HG03575 (cell line): ENCODE results near the gene PEAK1.

Experiments used
- ATAC-seq: cut with Tn5 transposase; IDR thresholded peaks from one replicate; pipeline ENCODE4 v1.9.1; 2021; ENCODE audit not compliant: unreplicated experiment, insufficient number of reproducible peaks, low FRiP score; ENCODE audit errors: extremely low read depth

The PEAK1 gene

GRCh38 chr15:77430213-77430612 is 10.3 kb upstream of the PEAK1 start:
- no peak for ATAC-seq

- no peak for ATAC-seq
Measured at GRCh38 chr15:77426871-77427270, 7.0 kb upstream of the PEAK1 start.

GRCh38 chr15:77426377-77426776 is 6.5 kb upstream of the PEAK1 start:
- no peak for ATAC-seq

DNA sequence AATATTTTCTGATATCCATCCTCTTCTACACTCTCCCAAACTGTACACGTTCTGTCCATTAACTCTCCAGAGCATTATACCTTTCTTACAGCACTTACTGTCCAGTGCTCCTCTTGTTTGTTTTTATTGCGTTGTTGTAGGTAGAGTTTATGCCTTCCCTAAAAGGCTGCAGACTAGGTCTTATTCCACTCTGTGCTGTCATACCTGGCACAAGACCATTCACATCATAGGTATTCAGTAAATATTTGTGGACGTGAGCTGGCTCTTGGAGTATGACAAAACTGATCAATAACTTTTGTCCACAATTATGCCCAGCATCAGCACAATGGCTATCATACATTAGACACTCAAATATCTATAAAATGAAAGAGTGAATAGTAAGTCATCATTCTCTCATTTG is 5.2 kb upstream of the PEAK1 start:
- no peak for ATAC-seq

DNA sequence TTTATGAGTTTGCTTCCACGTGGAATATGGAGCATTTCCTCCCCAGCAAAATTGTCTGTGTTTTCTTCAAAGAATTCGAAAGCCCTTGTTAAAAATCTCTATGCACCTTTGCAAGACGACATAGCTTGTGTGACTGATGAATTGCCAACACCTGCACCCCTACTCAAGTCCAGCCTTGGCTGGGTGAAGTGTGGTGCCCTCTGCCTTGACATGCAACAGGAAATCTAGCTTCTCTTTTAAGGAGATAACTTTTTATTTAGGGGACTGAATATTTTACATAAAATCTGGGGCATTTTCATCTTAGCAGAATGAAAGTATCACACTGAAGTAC is 1.4 kb upstream of the PEAK1 start:
- ATAC-seq, result no peak

- no peak for ATAC-seq
Measured at GRCh38 chr15:77420610-77421369, 886 bp upstream of the PEAK1 start, which contains the start of gene HMG20A. HMG20A (plus strand) TSS chr15:77420888; CDS start chr15:77458408, 37,520 bp downstream.

DNA sequence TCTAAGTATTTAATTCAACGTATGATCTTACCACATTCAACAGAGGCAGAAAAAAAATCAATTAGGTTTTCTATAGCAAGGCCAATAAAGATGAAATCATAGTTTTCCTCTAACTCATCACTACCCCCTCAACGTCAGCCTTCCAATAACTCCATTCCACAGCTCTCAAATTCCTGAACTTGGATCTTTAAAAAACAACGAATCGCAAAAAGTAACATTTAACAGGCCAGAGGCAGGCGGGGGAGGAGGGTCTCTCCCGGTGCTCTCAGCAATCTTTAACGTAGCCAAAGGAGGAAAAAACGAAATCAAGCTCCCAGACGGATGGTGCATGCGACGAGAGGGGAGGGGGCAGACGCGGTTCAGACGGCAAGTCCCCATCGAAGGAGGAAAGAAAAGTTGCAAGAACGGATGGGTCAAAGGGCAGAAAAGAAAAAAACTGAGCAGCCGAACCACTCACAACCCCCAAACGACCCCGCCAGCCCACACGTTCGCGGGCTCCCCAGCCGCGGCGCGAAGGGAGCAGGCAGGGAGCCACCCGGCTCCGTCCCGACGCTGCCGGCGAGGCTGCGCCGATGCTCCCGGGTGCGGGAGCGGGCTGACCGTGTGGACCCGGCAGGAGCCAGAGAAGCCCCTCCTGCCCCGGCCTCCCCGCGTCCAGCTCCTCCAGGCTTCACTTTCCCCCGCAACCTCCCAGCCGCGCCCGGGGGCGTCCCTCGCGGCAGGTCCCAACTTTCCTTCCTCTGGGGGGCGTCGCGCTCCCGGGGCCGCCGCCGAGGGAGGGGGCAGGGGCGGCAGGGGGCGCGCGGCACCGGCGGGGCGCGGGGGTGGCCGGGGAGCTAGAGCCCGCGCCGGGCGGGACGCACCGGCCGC is 703 bp downstream of the PEAK1 start:
- ATAC-seq, result no peak

GRCh38 chr15:77418391-77418965 is 1.4 kb downstream of the PEAK1 start:
- ATAC-seq, result no peak

DNA sequence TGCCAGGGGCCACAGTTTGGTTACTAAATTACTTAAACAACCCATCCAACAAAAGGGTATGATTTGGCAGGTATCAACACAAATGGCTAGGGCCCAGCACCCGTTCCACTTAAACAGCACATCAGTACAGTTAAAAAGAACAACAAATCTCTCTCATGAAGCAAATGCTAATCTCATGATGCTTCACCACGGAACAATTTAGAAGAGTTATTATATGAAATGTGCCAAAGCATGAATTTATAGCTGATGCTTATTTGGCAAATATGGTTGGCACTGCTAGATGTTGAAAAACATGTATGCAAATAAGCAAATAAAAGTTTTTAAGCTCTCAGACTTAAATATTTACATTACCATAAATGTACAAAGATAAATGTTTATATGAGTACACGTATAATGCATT is 2.3 kb downstream of the PEAK1 start:
- ATAC-seq, result no peak

DNA sequence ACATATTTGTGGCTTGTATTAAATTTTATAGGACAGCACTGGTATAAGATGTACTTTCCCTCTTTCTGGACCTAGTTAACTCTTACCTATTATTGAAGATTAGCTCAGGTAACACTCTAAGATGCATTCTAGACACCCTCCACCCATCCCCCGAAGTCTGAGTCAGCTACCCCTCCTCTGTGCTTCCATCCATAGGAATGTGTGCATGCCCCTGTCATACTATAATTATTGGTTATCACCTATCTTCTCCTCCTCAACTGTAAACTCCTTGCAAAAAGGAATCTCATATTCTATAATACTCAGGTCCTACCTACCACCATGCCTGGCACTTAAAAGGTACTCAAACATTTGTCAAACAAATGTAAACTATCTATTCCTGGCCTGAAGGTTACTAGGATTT is 3.0 kb downstream of the PEAK1 start:
- no peak for ATAC-seq

DNA sequence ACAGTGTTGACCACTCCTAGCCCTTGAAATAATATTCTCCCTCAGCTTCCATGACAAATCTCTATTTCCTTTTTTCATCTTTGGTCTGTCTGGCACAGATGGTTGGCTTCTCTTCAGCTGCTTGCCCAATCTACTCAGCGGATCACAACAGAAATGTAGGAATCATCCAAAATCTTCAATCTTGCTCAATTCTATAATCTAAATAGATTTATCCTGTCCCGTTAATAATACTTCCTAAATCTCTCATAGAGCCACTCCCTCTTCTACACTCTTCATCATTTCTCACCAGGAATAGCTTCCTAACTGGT is 3.8 kb downstream of the PEAK1 start:
- ATAC-seq, result no peak

DNA sequence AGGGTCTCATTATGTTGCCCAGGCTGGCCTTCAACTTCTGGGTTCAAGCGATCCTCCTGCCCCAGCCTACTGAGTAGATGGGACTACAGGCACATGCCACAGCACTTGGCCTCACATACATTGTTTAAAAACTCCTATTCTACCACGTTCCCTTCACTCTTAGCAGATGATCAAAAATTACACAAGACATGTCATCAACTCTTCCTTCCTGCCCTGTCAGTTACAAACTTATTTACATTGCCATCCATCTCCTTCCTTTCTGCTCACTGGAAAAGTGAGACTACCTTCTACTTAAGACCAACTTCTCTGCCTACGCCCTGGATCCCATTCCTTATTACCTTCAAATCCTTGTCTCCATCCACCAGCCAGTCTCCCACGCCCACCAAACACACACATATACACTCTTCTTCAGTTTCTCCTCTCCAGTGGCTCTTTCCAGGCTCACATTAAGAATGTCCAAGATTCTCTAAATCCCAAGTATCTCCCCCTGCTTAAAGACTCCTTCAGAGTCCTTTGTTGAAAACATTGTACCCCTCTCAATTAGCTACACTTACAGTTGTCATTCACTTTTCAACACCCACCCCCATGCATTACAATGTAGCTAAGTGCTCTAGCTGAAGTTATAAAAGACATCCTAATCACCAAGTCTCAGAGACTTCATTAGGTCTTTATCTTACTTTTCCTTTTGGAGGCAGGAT is 4.3 kb downstream of the PEAK1 start:
- no peak for ATAC-seq

GRCh38 chr15:77414789-77415442 is 5.0 kb downstream of the PEAK1 start:
- no peak for ATAC-seq

DNA sequence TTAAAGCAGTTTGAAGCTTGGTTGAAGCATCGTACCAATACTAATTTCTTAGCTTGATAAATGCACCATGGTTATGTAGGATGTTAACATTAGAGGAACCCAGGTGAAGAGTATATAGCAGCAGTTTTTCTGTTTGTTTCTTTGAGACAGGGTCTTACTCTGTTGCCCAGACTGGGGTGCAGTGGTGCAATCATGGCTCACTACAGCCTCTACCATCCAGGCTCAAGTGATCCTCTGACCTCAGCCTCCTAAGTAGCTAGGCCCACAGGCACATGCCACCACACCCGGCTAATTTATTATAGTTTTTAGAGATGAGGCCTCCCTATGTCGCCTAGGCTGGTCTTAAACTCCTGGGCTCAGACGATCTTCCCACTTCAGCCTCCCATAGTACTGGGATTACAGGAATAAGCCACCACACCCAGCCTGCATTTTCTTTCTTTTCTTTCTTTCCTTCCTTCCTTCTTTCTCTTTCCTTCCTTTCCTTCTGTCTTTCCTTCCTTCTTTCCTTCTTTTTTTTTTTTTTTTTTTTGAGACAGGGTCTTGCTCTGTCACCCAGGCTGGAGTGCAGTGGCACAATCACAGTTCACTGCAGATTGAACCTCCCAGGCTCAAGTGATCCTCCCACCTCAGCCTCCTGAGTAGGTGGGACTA is 6.1 kb downstream of the PEAK1 start:
- no peak for ATAC-seq

DNA sequence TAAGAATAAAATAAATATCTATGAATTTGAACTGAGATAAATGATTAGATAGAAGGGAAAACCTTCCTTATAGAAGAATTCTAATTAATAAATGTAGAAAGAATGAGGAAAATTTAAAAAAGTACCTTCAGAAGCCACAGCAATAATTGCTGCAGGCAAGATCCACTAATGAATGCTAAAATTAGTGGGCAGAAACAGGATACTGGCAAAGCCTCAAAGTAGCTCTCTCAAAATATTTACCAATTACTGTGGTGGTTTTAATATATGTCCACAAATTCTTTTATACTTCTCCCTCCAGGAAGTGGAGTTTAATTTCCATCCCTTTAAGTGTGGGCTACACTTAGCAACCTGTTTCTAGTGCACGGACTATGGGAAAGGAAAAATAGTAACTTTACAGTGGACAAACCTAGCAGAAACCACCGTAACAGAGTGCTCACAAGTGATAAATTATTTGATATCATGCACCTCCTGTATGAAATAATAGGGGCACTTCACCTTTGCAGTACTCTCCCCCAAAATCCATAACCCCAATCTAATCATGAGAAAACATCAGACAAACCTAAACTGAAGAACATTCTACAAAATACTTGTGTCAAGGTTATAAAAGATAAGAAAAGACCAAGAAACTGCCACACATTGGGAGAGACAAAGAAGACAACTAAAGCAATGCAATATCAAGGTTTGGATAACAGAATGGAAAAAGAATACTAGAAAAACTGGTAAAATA is 6.8 kb downstream of the PEAK1 start:
- ATAC-seq, result no peak

DNA sequence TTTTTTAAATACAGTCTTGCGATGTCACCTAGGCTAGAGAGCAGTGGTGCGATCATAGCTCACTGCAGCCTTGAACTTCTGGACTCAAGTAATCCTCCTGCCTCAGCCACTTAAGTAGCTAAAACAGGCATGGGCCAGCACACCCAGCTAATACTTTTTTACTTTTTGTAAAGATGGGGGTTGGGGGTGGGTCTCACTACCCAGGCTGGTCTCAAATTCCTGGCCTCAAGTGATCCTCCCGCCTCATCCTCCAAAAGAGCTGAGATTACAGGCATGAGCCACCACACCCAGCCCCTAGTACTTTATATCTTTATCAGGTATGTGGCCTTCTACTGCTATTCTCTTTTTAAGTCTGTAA is 8.3 kb downstream of the PEAK1 start:
- no peak for ATAC-seq

DNA sequence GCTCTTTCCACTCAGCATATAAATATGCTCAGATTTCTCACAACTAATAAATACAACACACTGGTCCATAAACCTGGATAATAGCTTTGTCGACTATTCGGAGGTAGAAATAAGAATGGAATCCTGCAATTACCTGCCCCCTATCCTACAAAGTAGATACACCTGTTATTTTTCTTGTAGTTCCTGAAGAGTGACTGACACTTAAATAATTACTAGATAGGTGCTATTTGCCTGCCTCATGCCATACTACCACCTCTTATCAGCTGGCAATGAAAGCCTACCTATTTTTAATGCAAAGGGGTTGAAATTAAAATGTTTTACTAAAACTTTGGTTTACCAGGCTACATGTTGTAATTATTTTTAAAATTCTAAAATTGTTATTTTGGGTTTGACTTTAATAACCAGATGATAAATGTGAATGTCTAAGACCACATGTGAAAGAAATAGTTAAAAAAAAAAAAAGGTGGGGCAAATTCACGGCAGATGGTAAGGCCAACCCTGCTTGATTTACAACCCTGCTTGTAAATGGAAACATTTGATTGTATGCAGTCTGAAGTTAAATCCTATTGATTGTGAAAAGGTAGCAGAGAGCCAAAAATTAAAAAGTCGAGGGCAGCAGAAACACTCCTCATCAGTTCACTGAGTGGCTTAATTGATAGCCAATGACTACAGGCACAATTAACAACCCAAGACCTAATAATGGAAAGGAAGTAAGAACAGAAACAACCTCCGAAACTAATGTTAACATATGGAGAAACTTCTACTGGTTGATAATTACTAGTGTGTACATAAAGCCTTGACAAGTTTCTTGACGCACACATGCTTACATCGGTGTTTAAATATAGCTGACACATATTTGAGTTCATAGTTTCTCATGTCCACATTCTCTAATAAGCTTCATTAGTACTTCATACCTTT is 8.9 kb downstream of the PEAK1 start:
- no peak for ATAC-seq
